ENCODE results near the gene PGLYRP3. TPM values are rescaled to one million over a fixed set of nuclear protein-coding genes. Genes with fewer than 3 reads are reported as not detected.

The PGLYRP3 gene
- total and polyA plus RNA-seq, 2 donors (not counting 3 experiments of a cell fraction or from before 2014, with no cell fraction given): not detected

- Histone ChIP-seq H3K4me3 (replicated peaks in 1 of 3; ENCODE audit: insufficient read depth in 1 of 3, low read depth in 1 of 3, low read length in 3 of 3) (no peak overlapping the region), H3K4me1 (ENCODE audit: control insufficient read depth, extremely low read depth, insufficient read depth, low read length) (no peaks in the 10 kb centered on the region), H3K79me2 (ENCODE audit: control insufficient read depth, insufficient read depth, low read length) (no peaks in the 10 kb centered on the region), H2AFZ (ENCODE audit: low read depth, low read length) (no peak overlapping the region), H3K9ac (replicated peaks; ENCODE audit: extremely low read depth, insufficient read depth, low read length) (no peak overlapping the region), H3K36me3 (ENCODE audit: control insufficient read depth in 2 of 2, extremely low read depth in 1 of 2, insufficient read depth in 2 of 2, low read length in 2 of 2) (no peaks in the 10 kb centered on the region), H3K9me1 (replicated peaks; ENCODE audit: control insufficient read depth, extremely low read depth, insufficient read depth, low read length) (no peaks in the 10 kb centered on the region), H3K27me3 (ENCODE audit: control insufficient read depth in 2 of 2, insufficient read depth in 2 of 2, low read length in 2 of 2) (no peaks in the 10 kb centered on the region), H3K9me3 (replicated peaks; ENCODE audit: control insufficient read depth, insufficient read depth, low read length) (no peaks in the 10 kb centered on the region), H3K27ac (ENCODE audit: insufficient read depth, low read depth, low read length) (no peak overlapping the region), H4K20me1 (replicated peaks; ENCODE audit: control insufficient read depth, extremely low read depth, insufficient read depth, low read length) (no peaks in the 10 kb centered on the region), H3K4me2 (ENCODE audit: insufficient read depth, low read length) (no peak overlapping the region)
- FAIRE-seq (no peak), DNase-seq (ENCODE audit: low read depth, low spot score) (no peak)
- CTCF ChIA-PET: no interaction called here
- TF ChIP-seq POLR2A (IDR thresholded peaks at IDR 0.05; ENCODE audit: low read depth, low read length) (no peak), GATA2 (IDR thresholded peaks at IDR 0.05; ENCODE audit: insufficient read depth, insufficient read length, low read depth, low read length) (no peak), MYC (IDR thresholded peaks at IDR 0.05; ENCODE audit: low read depth, low read length) (no peak), EZH2 (IDR thresholded peaks at IDR 0.05; ENCODE audit: borderline replicate concordance, low read depth, low read length, severe bottlenecking) (no peak), FOS (IDR thresholded peaks at IDR 0.05; ENCODE audit: borderline replicate concordance, insufficient read depth, low read length) (no peak), MAX (IDR thresholded peaks at IDR 0.05; ENCODE audit: insufficient read depth, insufficient read length) (no peak)
- dilution Hi-C loops (cut with MboI; ENCODE audit: extremely low pct_ligation_motif_present, low sequenced_read_pairs): no loop called here
- intact Hi-C loops (cut with micrococcal nuclease): no loop called here
- POLR2A ChIA-PET: no interaction called here
- BruUV-seq (replicated peaks): no TSS peak
These were observed 12.2 kb upstream of the PGLYRP3 start for GRCh38 chr1:153324912-153325311.

- no peaks in the 10 kb centered on the region for H3K9me1 ChIP-seq (replicated peaks; ENCODE audit: control insufficient read depth, extremely low read depth, insufficient read depth, low read length)
- FAIRE-seq (no peak), DNase-seq (ENCODE audit: low read depth, low spot score) (no peak)
- H3K9ac ChIP-seq (replicated peaks; ENCODE audit: extremely low read depth, insufficient read depth, low read length): no peak overlapping the region
- no peaks in the 10 kb centered on the region for H3K27me3 ChIP-seq (ENCODE audit: control insufficient read depth in 2 of 2, insufficient read depth in 2 of 2, low read length in 2 of 2)
- no peak overlapping the region for H3K27ac ChIP-seq (ENCODE audit: insufficient read depth, low read depth, low read length)
- H3K9me3 ChIP-seq (replicated peaks; ENCODE audit: control insufficient read depth, insufficient read depth, low read length): no peaks in the 10 kb centered on the region
- H3K79me2 ChIP-seq (ENCODE audit: control insufficient read depth, insufficient read depth, low read length): no peaks in the 10 kb centered on the region
- no peaks in the 10 kb centered on the region for H4K20me1 ChIP-seq (replicated peaks; ENCODE audit: control insufficient read depth, extremely low read depth, insufficient read depth, low read length)
- ChIA-PET POLR2A (no interaction called here), CTCF (no interaction called here)
- BruUV-seq (replicated peaks): no TSS peak
- dilution Hi-C loops (cut with MboI; ENCODE audit: extremely low pct_ligation_motif_present, low sequenced_read_pairs) (no loop called here), intact Hi-C loops (cut with micrococcal nuclease) (no loop called here)
- TF ChIP-seq POLR2A (IDR thresholded peaks at IDR 0.05; ENCODE audit: low read depth, low read length) (no peak), JUN (IDR thresholded peaks at IDR 0.05; ENCODE audit: borderline replicate concordance, insufficient read depth, insufficient read length, low read depth) (no peak), MYC (IDR thresholded peaks at IDR 0.05; ENCODE audit: low read depth, low read length) (no peak), MAX (IDR thresholded peaks at IDR 0.05; ENCODE audit: insufficient read depth, insufficient read length) (no peak), POLR2AphosphoS5 (IDR thresholded peaks at IDR 0.05; ENCODE audit: insufficient read depth, low read depth, low read length) (no peak), EZH2 (IDR thresholded peaks at IDR 0.05; ENCODE audit: borderline replicate concordance, low read depth, low read length, severe bottlenecking) (no peak), CTCF (IDR thresholded peaks at IDR 0.05; ENCODE audit: extremely low read depth in 1 of 2, insufficient read depth in 1 of 2, low read depth in 1 of 2, low read length in 2 of 2) (no peak), GATA2 (IDR thresholded peaks at IDR 0.05; ENCODE audit: insufficient read depth, insufficient read length, low read depth, low read length) (no peak), FOS (IDR thresholded peaks at IDR 0.05; ENCODE audit: borderline replicate concordance, insufficient read depth, low read length) (no peak)
- no peak overlapping the region for H3K4me3 ChIP-seq (replicated peaks in 1 of 3; ENCODE audit: insufficient read depth in 1 of 3, low read depth in 1 of 3, low read length in 3 of 3)
- H2AFZ ChIP-seq (ENCODE audit: low read depth, low read length): no peak overlapping the region
- no peak overlapping the region for H3K4me2 ChIP-seq (ENCODE audit: insufficient read depth, low read length)
- H3K36me3 ChIP-seq (ENCODE audit: control insufficient read depth in 2 of 2, extremely low read depth in 1 of 2, insufficient read depth in 2 of 2, low read length in 2 of 2): no peaks in the 10 kb centered on the region
- no peaks in the 10 kb centered on the region for H3K4me1 ChIP-seq (ENCODE audit: control insufficient read depth, extremely low read depth, insufficient read depth, low read length)
These were observed 9.8 kb upstream of the PGLYRP3 start for GRCh38 chr1:153322568-153322967.
